GM18909 (cell line): ENCODE results near the gene UCKL1.
A peak's percentile ranks its signal among the peaks of the same experiment; 100 is the strongest.

Experiments
- ATAC-seq: cut with Tn5 transposase; IDR thresholded peaks from one replicate; pipeline ENCODE4 v1.9.1; 2021; ENCODE audit warnings: mild to moderate bottlenecking; ENCODE audit not compliant: unreplicated experiment, poor library complexity

The UCKL1 gene

DNA sequence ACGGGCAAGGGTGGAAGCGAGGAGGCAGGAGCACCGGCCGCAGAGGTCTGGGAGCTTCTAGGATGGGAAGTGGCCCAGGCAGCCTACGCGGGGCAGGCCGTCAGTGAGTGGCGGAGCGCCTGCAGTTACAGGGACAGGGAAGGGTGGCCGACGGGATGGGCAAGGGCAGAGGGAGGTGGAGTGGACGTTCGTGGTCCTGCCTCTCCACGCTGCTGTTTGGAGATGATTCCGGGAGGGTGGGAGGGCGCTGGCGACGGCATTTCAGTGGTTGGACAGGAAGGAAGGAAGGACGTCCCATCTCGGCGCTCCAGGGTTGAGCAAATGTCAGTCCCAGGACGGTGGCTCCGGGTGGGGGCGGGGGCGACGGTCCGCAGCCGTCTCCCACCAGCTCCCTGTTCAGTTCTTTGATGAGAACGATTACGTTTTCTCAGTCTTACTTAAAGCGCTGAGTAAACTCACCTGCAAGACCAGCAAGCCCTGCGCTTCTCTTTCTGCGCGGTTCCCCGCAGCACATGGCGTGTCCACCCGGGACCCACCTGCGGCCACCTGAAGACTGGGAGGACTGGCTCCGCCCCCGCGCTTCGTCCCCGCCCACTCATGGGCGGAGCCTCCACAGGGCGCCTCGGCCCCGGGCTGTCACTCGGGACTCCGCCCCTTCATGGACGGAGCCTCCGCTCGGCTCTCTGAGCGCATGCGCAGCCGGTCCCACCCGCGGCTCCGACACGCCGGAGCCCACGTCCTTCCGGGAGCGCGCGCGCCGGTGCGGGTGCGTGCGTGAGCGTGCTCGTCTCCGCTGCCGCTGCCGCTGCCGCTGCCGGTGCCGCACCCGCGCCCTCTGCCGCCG is 61.6 kb downstream of the UCKL1 start, which contains the start of gene DNAJC5:
Gene DNAJC5 (plus strand): TSS at position 769 of the 844 bp plus-strand sequence. CDS start 33,220 bp downstream, outside the sequence.
- ATAC-seq, result peak; percentile 80

DNA sequence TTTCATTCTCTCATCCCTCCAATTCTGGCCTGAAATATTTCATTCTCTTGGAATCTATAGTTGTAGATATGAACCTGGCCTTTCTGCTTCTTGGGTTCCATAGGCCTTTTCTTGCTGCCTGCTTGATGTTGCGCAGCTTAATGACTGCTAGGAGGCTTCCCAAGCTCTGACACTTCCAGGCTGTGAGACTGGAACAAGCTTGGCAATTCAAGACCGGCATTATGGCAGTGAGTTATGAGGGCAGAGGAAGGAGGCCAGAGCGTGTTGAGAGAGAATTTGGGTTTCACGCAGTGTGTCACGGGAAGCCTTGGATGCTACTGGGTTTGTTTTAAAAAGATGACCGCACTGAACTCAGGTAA is 62.2 kb downstream of the UCKL1 start:
- no peak for ATAC-seq

DNA sequence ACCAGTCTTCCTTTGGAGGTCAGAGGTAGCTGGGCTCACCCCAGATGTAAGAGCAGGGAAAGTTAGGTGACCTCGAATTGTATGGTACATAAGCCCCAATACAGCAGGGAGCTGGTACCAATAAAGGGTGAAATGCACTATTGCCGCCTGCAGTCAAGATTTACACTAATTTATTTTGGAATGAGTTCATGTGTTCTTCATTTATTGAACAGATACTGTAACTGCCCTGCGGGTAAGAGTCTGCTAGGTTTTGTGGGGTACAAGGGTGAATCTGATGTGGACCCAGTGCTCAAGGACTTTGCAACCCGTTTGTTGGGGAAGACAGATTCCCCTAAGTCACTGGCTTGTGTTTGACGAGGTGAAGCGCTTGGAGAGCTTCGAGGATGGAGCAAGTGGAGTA is 63.8 kb downstream of the UCKL1 start:
- no peak for ATAC-seq

DNA sequence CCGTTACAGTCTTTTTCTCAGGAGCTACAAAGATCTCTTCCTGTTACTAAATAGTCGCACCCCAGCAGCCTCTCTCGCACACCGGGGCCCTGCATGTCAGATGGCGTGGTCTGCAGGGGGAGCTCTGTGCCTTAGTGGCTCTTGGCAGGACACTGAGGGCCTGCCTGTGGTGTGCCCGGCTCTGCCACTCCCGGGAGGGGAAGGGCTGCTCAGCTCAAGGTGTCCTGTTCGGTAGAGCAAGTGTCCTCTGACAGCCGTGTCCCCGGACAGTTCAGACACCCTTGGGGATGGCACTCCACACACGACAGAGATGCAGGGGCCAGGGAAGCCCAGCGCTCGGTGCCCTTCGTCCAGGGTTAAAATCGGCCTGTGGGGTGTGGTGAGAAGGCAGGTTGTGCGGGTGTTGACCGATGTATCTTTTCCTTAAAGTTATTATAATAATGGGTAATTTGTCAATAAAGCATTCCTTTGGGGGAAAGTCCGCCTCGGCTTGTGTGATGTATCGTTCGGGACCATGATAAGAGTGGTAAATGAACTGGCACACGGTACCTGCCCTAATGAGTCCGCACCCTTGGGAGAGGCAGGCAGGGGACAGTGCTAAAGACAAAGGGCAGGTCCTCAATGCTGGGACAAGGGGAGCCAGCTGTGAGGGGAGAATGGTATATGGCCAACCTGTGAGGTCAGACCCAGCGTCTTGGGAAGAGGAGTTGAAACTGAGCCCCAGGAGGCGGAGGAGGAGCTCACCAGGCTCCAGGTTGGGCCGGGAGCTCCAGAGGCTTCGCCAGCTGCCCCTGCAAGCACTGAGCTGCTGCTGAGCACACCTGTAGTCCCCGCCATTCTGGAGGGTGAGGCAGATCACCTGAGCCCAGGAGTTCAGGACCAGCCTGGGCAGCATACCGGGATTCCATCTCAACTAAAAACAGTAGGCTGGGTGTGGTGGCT is 64.9 kb downstream of the UCKL1 start:
- ATAC-seq, result no peak

DNA sequence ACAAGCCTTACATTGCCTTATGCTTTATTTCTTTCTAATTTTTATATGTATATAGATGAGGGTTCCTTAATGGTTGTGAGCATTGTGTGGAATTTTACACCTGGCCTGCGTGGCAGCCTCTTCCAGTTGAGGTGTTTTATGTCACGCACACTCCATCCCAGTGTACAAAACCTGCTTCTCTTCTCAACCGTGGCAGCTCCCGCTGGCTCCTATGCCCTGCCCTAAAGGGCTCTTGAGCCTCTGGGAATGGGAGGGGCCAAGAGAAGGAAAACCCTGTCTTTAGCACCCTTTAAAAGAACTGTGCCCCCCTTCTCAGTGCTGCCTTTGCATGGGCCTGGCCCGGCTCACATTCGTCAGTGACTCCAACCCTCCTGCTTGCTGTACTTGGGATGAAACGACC is 65.6 kb downstream of the UCKL1 start:
- ATAC-seq, result no peak

DNA sequence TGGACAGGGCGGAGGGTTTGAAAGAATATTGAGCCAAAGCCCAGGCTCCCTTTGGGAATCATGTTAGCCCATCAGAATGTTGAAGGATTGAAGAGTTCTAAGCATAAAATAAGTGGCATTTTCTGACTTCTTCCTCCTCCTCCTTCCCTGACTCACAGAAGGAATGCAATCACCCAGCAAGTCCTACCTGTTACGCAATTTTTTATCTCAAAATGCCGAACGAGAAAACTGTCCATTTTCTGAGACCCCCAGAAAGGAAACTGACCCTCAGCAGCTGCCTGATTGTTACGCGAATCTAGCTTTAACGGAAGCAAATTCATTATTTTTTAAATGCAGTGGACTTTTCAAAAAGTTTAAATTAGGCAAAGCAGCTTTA is 66.0 kb downstream of the UCKL1 start:
- no peak for ATAC-seq
